ENCODE data around the gene RNU7-1.
"Not testable (repeated sequence)": the region's sequence is repeated elsewhere in the genome, so short reads cannot be mapped to it uniquely, and the experiment has no call there.

Gene RNU7-1

GRCh38 chr12:6943722-6944380 is at the start of gene RNU7-1, which contains the start of gene C12orf57:
TSS of gene RNU7-1 (plus strand) at chr12:6943816.
TSS of gene C12orf57 (plus strand) at chr12:6944022. CDS start at chr12:6944122, 100 bp downstream.
- peak; percentile 86 for DNase-seq

- DNase-seq: no peak
Observed at GRCh38 chr12:6894321-6894720, 49.3 kb upstream of the RNU7-1 start.

DNA sequence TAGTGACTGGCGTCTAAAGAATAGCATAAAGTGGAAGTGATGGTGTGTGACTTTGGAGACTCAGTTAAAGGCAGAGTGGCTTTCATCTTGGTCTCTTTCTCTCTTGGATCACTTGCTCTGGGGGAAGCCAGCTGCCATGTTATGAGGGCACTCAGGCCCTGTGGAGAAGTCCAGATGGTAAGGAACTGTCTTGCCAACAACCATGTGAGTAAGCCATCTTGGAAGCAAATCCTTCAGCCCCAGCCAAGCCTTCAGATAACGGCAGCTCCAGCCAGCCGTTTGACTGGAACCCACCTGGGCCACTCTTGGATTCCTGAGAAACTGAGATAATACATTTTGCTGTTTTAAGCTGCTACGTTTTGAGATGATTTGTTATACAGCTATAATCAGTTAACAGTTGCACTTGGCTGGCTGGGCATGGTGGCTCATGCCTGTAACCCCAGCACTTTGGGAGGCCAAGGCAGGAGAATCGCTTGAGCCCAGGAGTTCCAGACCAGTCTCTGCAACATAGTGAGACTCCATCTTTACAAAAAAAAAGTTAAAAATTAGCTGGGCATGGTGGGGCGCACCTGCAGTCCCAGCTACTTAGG is 46.7 kb upstream of the RNU7-1 start:
- DNase-seq: no peak

DNA sequence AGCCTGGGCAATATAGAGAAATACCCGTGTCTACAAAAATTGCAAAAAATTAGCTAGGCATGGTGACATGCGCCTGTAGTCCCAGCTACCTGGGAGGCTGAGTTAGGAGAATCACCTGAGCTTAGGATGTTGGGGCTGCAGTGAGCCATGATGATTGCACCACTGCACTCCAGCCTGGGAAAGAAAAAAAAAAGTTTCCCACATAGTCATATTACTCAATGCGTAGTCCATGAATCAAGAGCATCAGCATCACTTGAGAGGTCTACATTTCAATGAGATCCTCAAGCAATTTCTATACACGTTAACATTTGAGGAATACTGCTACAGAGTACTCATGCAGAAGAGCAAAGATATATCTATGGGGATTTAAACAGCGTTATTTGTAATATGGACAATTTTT is 44.2 kb upstream of the RNU7-1 start:
- no peak for DNase-seq

DNA sequence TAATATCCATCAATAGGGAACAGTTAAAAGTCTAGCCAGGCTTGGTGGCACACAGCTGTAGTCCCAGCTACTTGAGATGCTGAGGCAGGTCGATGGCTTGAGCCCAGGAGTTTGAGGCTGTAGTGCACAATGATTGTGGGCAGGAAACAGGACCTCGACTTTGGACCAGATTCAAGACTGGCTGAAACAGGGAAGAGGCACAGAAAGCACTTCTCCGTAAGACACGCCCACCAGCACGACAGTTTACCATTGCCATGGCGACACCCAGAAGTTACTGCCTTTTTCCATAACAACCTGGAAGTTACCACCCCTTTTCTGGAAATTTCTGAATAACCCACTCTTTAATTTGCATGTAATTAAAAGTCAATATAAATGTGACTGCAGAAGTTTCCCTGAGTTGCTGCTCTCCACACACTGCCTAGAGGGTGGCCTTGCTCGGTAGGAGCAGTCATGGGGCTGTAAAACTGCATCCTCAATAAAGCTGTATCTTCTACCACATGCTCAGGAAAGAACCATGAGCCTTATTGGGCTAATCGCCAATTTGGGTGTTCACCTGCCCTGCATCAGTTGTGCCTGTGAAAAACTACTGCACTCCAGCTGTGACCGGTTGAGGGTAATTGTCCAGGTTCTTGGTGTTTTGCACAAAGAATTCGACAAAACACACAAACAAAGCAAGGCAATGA is 43.6 kb upstream of the RNU7-1 start:
- no peak for DNase-seq

GRCh38 chr12:6902448-6902847 is 41.2 kb upstream of the RNU7-1 start:
- no peak for DNase-seq

GRCh38 chr12:6903722-6904121 is 39.9 kb upstream of the RNU7-1 start:
- DNase-seq: no peak

DNA sequence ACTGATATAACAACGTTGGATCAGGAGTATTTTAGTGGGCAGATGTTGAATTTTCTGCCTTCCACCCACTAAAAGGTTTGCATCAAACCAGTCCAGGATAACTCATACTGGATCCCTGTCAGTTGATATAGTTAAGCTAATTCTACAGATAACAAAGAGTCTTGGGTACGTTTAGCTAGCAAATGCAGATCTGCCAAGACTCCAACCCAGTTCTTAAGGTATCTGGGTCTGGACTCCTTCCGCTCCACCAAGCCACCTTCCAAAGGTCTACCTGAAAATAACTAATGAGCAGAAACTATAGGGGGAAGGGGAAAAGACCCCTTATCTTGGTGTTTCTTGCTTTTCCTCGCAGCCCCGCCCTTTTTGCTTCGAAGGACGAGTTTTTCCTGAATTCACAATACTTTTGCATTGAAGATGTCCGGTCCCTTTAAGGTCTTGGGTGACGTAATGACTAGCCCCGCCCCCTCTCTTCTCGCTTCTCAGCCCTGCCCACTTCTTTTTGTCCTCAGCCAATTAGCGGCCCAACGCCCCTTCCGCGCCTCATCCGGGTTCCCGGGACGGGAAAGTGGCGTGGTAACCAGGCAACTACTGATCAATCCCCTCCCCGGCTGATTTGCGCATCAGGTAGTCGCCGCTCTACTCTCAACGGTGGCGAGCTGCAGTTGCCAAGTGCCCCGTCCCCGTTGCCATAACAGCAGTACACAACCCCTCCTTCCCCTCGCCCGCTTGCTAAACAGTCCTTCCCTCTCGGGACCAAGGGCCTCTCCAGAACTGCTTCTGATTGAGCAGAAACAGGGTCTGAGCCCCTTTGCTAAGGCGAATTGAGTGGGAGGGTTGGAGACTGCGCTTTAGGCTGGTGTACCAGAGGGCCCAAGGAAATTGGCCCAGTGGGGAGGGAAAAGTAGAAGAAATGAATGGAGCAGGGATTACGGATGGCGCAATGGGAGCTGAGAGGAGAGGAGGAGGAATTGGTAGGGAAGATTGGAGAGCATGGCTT is 39.0 kb upstream of the RNU7-1 start, which contains the start of gene LRRC23:
LRRC23 (plus strand) TSS at position 543 of the 997 bp plus-strand sequence. CDS start 812 bp downstream, outside the sequence.
- peak; percentile 49 for DNase-seq

DNA sequence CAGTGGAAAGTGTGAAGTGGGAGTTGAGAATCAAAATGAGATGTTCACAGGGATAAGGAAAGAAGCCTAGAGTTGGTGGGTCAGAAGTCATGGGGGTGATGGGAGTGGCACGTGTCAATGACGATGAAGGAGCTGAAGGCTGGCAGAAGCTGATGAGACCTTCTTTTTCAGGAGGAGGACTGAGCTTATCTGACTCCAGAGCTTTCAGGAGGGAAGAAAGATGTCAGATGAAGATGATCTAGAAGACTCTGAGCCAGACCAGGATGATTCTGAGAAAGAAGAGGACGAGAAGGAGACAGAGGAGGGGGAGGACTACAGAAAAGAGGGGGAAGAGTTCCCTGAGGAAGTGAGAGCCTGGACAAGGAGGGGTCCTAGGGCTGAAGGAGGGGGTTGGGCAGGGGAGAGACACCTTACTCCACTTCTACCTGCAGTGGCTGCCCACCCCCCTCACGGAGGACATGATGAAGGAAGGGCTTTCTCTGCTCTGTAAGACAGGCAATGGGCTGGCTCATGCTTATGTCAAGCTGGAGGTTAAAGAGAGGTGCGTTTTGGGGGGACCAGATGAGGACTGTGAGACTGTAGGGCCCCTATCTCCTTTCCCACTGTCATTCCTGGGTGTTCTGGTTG is 38.1 kb upstream of the RNU7-1 start:
- DNase-seq: no peak

- not testable (repeated sequence) for DNase-seq
Observed at GRCh38 chr12:6908141-6908540, 35.5 kb upstream of the RNU7-1 start.

GRCh38 chr12:6909421-6910145 is 34.0 kb upstream of the RNU7-1 start:
- DNase-seq: no peak

DNA sequence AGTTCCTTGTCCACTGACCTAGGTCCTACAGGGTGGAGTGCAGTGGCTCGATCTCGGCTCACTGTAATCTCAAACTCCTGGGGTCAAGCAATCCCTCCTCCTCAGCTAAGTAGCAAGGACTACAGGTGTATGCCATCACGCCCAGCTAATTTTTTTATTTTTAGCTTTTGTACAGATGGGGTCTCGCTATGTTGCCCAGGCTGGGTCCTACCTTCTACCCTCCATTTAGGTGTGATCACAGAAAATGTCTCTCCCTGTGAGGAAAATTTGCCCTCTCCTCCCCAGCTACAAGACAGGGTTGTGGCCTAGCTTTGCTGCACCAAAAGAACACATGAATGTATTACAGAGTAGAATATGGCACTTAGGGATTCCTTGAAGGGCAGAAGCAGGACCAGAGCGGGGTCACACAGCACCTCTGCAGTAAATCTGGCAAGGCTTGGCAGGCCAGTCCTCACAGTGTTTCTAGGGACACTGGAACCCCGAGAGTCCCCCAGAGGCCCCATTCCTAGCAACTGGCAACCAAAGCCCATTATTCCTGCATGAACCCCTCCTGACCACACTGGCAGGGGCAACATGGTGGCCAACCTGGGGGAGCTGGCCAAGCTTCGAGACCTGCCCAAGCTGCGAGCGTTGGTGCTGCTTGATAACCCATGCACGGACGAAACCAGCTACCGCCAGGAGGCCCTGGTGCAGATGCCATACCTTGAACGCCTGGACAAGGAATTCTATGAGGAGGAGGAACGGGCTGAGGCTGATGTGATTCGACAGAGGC is 31.3 kb upstream of the RNU7-1 start:
- DNase-seq: no peak

DNA sequence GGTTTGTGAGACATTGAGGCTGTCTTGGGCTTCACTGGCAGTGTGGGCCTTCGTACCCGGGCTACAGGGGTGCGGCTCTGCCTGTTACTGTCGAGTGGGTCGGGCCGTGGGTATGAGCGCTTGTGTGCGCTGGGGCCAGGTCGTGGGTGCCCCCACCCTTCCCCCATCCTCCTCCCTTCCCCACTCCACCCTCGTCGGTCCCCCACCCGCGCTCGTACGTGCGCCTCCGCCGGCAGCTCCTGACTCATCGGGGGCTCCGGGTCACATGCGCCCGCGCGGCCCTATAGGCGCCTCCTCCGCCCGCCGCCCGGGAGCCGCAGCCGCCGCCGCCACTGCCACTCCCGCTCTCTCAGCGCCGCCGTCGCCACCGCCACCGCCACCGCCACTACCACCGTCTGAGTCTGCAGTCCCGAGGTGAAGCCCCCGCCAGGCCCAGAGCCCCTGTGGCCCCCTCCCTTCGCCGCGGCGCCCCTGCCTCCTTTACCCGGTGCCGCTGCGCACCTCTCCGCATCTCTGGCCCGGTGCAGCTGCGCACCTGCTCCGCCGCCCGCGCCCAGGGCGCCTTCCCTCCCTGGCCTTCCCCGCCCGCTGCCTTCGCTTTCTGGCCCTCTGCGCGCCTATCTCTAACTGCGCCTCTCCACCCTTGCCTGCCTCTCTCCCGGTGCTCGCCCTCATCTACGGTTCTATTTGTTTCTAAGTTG is 29.2 kb upstream of the RNU7-1 start, which contains the start of gene ENO2:
ENO2 (plus strand) TSS at position 335 of the 701 bp plus-strand sequence. CDS start 1,253 bp downstream, outside the sequence.
- DNase-seq: no peak

GRCh38 chr12:6914947-6915788 is 28.4 kb upstream of the RNU7-1 start:
- no peak for DNase-seq

GRCh38 chr12:6915789-6916285 is 27.8 kb upstream of the RNU7-1 start:
- no peak for DNase-seq

DNA sequence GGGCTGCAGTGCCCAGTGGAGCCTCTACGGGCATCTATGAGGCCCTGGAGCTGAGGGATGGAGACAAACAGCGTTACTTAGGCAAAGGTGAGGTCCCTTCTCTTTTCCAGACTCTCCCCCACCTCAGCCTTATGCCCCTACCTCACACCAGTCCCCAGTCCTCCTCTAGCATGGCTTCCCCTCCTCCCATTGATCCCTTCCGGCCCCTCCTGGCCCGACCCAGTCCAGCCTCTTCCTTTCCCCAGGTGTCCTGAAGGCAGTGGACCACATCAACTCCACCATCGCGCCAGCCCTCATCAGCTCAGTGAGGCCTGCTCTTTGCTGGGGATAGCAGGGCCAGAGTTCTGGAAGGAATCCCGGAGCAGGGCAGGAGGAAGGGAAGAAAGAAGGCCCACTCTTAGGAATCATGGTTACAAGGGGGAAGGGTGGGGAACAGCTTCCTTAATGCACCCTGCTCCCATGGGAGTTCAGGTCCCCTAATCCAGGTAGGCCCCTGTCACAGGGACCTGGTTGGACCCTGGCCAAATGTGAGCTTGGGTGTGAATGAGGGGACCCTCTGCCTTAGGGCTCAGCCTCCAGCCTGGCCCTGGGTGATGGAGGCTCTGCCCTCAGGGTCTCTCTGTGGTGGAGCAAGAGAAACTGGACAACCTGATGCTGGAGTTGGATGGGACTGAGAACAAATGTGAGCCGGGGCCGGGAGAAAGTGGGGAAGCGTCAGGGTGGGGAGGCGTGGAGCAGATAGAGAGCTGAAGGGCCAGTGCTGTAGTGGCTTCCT is 27.0 kb upstream of the RNU7-1 start:
- DNase-seq: no peak

DNA sequence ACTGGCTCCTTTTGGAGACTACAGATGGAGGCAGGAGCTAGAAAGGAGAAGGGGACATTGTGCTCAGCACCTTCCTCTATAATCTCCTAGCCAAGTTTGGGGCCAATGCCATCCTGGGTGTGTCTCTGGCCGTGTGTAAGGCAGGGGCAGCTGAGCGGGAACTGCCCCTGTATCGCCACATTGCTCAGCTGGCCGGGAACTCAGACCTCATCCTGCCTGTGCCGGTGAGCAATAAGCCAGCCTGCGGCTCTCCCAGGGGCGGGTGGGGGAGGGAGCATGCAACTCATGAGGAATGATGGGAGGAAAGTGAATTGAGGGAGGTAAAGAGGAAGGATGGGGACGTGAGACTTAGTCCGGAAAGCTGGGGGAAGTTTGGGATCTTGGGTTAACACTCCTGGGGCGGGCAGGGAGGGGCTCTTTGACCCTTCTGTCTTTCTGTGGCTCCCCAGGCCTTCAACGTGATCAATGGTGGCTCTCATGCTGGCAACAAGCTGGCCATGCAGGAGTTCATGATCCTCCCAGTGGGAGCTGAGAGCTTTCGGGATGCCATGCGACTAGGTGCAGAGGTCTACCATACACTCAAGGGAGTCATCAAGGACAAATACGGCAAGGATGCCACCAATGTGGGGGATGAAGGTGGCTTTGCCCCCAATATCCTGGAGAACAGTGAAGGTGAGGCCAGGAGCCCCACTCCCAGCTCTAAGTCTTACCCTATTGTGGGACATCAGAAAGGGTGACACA is 26.0 kb upstream of the RNU7-1 start:
- no peak for DNase-seq

Data from SHP77 treated with DMSO at 0.1 percent for 48 hours (cell line).